SK-N-SH treated with all-trans-retinoic acid at 6 μM for 48 hours (cell line): Measurements from ENCODE around the gene DNAH9.

Experiments
- ATAC-seq: fragments of 200-7000 bp; cut with Tn5 transposase; 3 replicates; pipeline ENCODE4 v1.9.1; 2020; ENCODE audit warnings: mild to moderate bottlenecking, moderate library complexity
- ARNTL ChIP-seq: fragments of 450-650 bp; formaldehyde crosslinking; IDR thresholded peaks from 2 replicates; pipeline ENCODE4 v1.5.0; 2020; ENCODE audit warnings: low read depth, mild to moderate bottlenecking, moderate library complexity, borderline replicate concordance
- BACH2 ChIP-seq: fragments of 250-450 bp; sonication (Bioruptor Pico); IDR thresholded peaks from 2 replicates; pipeline ENCODE4 v1.9.0; 2021; ENCODE audit warnings: mild to moderate bottlenecking, borderline replicate concordance
- CREB5 ChIP-seq: fragments of 250-450 bp; sonication (Bioruptor Pico); IDR thresholded peaks from 2 replicates; pipeline ENCODE4 v1.5.1; 2020; ENCODE audit warnings: low read depth, mild to moderate bottlenecking, moderate library complexity
- CSDC2 ChIP-seq: fragments of 250-450 bp; sonication (Bioruptor Pico); IDR thresholded peaks from 2 replicates; pipeline ENCODE4 v1.5.0; 2020; ENCODE audit warnings: mild to moderate bottlenecking, moderate library complexity
- CSRNP3 ChIP-seq: fragments of 250-450 bp; sonication (Bioruptor Pico); IDR thresholded peaks from 2 replicates; pipeline ENCODE4 v1.5.1; 2021; ENCODE audit warnings: mild to moderate bottlenecking, moderate library complexity
- ESRRG ChIP-seq: fragments of 250-450 bp; sonication (Bioruptor Pico); IDR thresholded peaks from 2 replicates; pipeline ENCODE4 v1.6.1; 2021; ENCODE audit warnings: mild to moderate bottlenecking
- GLIS3 ChIP-seq: fragments of 250-450 bp; sonication (Bioruptor Pico); IDR thresholded peaks from 2 replicates; pipeline ENCODE4 v1.5.0; 2020; ENCODE audit warnings: mild to moderate bottlenecking, moderate library complexity
- ISL1 ChIP-seq: fragments of 250-450 bp; sonication (Bioruptor Pico); IDR thresholded peaks from 2 replicates; pipeline ENCODE4 v2.1.2; 2022; ENCODE audit warnings: mild to moderate bottlenecking, moderate library complexity
- OSR1 ChIP-seq: fragments of 250-450 bp; sonication (Bioruptor Pico); IDR thresholded peaks from 2 replicates; pipeline ENCODE4 v1.8.0; 2022; ENCODE audit warnings: moderate library complexity, mild to moderate bottlenecking, inconsistent platforms
- POU6F1 ChIP-seq: fragments of 250-450 bp; sonication (Bioruptor Pico); IDR thresholded peaks from 2 replicates; pipeline ENCODE4 v1.8.0; 2021; ENCODE audit warnings: low read depth, mild to moderate bottlenecking, moderate library complexity, borderline replicate concordance
- PPARA ChIP-seq: fragments of 250-450 bp; sonication (Bioruptor Pico); IDR thresholded peaks from 2 replicates; pipeline ENCODE4 v1.5.0; 2020; ENCODE audit warnings: mild to moderate bottlenecking, borderline replicate concordance
- RARB ChIP-seq: fragments of 250-450 bp; sonication (Bioruptor Pico); IDR thresholded peaks from 2 replicates; pipeline ENCODE4 v1.8.0; 2021; ENCODE audit warnings: mild to moderate bottlenecking, moderate library complexity
- SNAI2 ChIP-seq: fragments of 250-450 bp; sonication (Bioruptor Pico); IDR thresholded peaks from 2 replicates; pipeline ENCODE4 v1.5.0; 2020; ENCODE audit warnings: mild to moderate bottlenecking, moderate library complexity
- TCF4 ChIP-seq: fragments of 250-450 bp; sonication (Bioruptor Pico); IDR thresholded peaks from 2 replicates; pipeline ENCODE4 v1.8.0; 2021; ENCODE audit warnings: mild to moderate bottlenecking, moderate library complexity, borderline replicate concordance
- TOX ChIP-seq: fragments of 250-450 bp; sonication (Bioruptor Pico); IDR thresholded peaks from 2 replicates; pipeline ENCODE4 v1.8.0; 2021; ENCODE audit warnings: mild to moderate bottlenecking, moderate library complexity, borderline replicate concordance
- TSHZ2 ChIP-seq: fragments of 250-450 bp; sonication (Bioruptor Pico); IDR thresholded peaks from 2 replicates; pipeline ENCODE4 v1.5.0; 2020; ENCODE audit warnings: mild to moderate bottlenecking, moderate library complexity
- ZC3H10 ChIP-seq: fragments of 250-450 bp; sonication (Bioruptor Pico); IDR thresholded peaks from 2 replicates; pipeline ENCODE4 v1.5.1; 2021; ENCODE audit warnings: mild to moderate bottlenecking, moderate library complexity
- ZFP3 ChIP-seq: fragments of 250-450 bp; sonication (Bioruptor Pico); IDR thresholded peaks from 2 replicates; pipeline ENCODE4 v1.5.0; 2020; ENCODE audit warnings: mild to moderate bottlenecking, moderate library complexity
- ZFP30 ChIP-seq: fragments of 450-650 bp; formaldehyde crosslinking; IDR thresholded peaks from 2 replicates; pipeline ENCODE4 v1.5.0; 2022; ENCODE audit warnings: mild to moderate bottlenecking, moderate library complexity
- ZNF565 ChIP-seq: fragments of 450-650 bp; formaldehyde crosslinking; conservative IDR thresholded peaks from 2 replicates; pipeline ENCODE4 v1.5.0; 2020; ENCODE audit warnings: low read depth, mild to moderate bottlenecking, moderate library complexity
- ZNF70 ChIP-seq: fragments of 450-650 bp; formaldehyde crosslinking; IDR thresholded peaks from 2 replicates; pipeline ENCODE4 v1.5.0; 2020; ENCODE audit warnings: mild to moderate bottlenecking, moderate library complexity
- ZNF8 ChIP-seq: fragments of 450-650 bp; formaldehyde crosslinking; IDR thresholded peaks from 2 replicates; pipeline ENCODE4 v1.5.0; 2020; ENCODE audit warnings: mild to moderate bottlenecking, moderate library complexity

The DNAH9 gene

GRCh38 chr17:11922638-11923037 lies 324.4 kb downstream of the DNAH9 start:
- no peak for ATAC-seq
- TF ChIP-seq ZNF8: no peak
- no peak for TF ChIP-seq ARNTL (CRISPR knock-in tag)
- TF ChIP-seq OSR1 (CRISPR knock-in tag): no peak
- no peak for TF ChIP-seq BACH2 (CRISPR knock-in tag)
- TF ChIP-seq ZNF70 (CRISPR knock-in tag): no peak
- TF ChIP-seq ZFP3 (CRISPR knock-in tag): no peak
- TF ChIP-seq ZC3H10 (CRISPR knock-in tag): no peak
- TF ChIP-seq ZNF565 (CRISPR knock-in tag): no peak

GRCh38 chr17:11924076-11924475 lies 325.8 kb downstream of the DNAH9 start:
- TF ChIP-seq ZNF565 (CRISPR knock-in tag) (no peak), ESRRG (CRISPR knock-in tag) (no peak), ZFP3 (CRISPR knock-in tag) (no peak), CSDC2 (CRISPR knock-in tag) (no peak), ISL1 (no peak), BACH2 (CRISPR knock-in tag) (no peak), TOX (CRISPR knock-in tag) (no peak), ZNF8 (no peak), CSRNP3 (no peak), PPARA (CRISPR knock-in tag) (no peak), TCF4 (CRISPR knock-in tag) (no peak), TSHZ2 (CRISPR knock-in tag) (no peak), OSR1 (CRISPR knock-in tag) (no peak), SNAI2 (no peak), GLIS3 (CRISPR knock-in tag) (no peak), CREB5 (CRISPR knock-in tag) (no peak)

GRCh38 chr17:11925262-11926021 lies 327.2 kb downstream of the DNAH9 start:
- no peak for ATAC-seq
- no peak for TF ChIP-seq TSHZ2 (CRISPR knock-in tag)
- TF ChIP-seq RARB: no peak
- no peak for TF ChIP-seq CSRNP3
- no peak for TF ChIP-seq ZFP30 (CRISPR knock-in tag)
- no peak for TF ChIP-seq TCF4 (CRISPR knock-in tag)
- TF ChIP-seq SNAI2: no peak
- TF ChIP-seq CSDC2 (CRISPR knock-in tag): no peak
- no peak for TF ChIP-seq ZFP3 (CRISPR knock-in tag)
- TF ChIP-seq PPARA (CRISPR knock-in tag): no peak
- TF ChIP-seq ZC3H10 (CRISPR knock-in tag): no peak
- no peak for TF ChIP-seq GLIS3 (CRISPR knock-in tag)
- no peak for TF ChIP-seq POU6F1 (CRISPR knock-in tag)

More at GRCh38 chr17:11924076-11924475, 325.8 kb downstream of the DNAH9 start:
- no peak for ATAC-seq
